GM18508 (cell line): ENCODE data around the gene TFB1M.

ENCODE experiments used
- ATAC-seq: cut with Tn5 transposase; IDR thresholded peaks from one replicate; pipeline ENCODE4 v1.9.1; 2021; ENCODE audit warnings: moderate number of reproducible peaks; ENCODE audit not compliant: insufficient read depth, unreplicated experiment

TFB1M gene

GRCh38 chr6:155215906-155216305 lies 98.4 kb downstream of the TFB1M start:
- ATAC-seq, result no peak

- ATAC-seq, result no peak
These were observed 100.5 kb downstream of the TFB1M start for GRCh38 chr6:155213611-155214372.

- ATAC-seq, result no peak
These were observed 101.5 kb downstream of the TFB1M start for GRCh38 chr6:155212616-155213380.

- no peak for ATAC-seq
These were observed 102.2 kb downstream of the TFB1M start for GRCh38 chr6:155212106-155212505.

GRCh38 chr6:155207223-155207622 lies 107.1 kb downstream of the TFB1M start:
- no peak for ATAC-seq
